HEK293T (cell line): ENCODE measurements around the gene POLR1E.
"Not testable (repeated sequence)": the region's sequence is repeated elsewhere in the genome, so short reads cannot be mapped to it uniquely, and the experiment has no call there.

Experiments
- CTCF ChIA-PET: fragments of 350-600 bp; formaldehyde crosslinking; extraction: SDS; loops from one replicate; lab custom pipeline; 2021; ENCODE audit warnings: antibody characterized with exemption, inconsistent platforms; lab: Yijun Ruan, JAX
- POLR2A ChIA-PET: fragments of 350-600 bp; formaldehyde crosslinking; extraction: SDS; loops from one replicate; lab custom pipeline; 2020; ENCODE audit warnings: antibody characterized with exemption, inconsistent platforms; lab: Yijun Ruan, JAX
- DNase-seq: peaks from one replicate; pipeline ENCODE4 v3.0.0; 2012; ENCODE audit warnings: mixed read lengths; ENCODE audit errors: extremely low spot score
- ARNT ChIP-seq: fragments of 450-650 bp; IDR thresholded peaks from 2 replicates; pipeline ENCODE4 v1.6.1; 2017; ENCODE audit warnings: mild to moderate bottlenecking
- BHLHE40 ChIP-seq: fragments of 450-650 bp; IDR thresholded peaks from 2 replicates; pipeline ENCODE4 v1.6.1; 2016; ENCODE audit warnings: mild to moderate bottlenecking, moderate library complexity, borderline replicate concordance
- CTBP1 ChIP-seq: fragments of 450-650 bp; IDR thresholded peaks from 2 replicates; pipeline ENCODE4 v1.6.1; 2016; ENCODE audit warnings: borderline replicate concordance
- ELF4 ChIP-seq: fragments of 450-650 bp; IDR thresholded peaks from 2 replicates; pipeline ENCODE4 v1.6.1; 2017; ENCODE audit warnings: antibody characterized with exemption
- FOXA1 ChIP-seq: fragments of 450-650 bp; IDR thresholded peaks from 2 replicates; pipeline ENCODE4 v1.6.1; 2016; ENCODE audit warnings: mild to moderate bottlenecking
- FOXK2 ChIP-seq: fragments of 450-650 bp; IDR thresholded peaks from 2 replicates; pipeline ENCODE4 v1.6.1; 2016; ENCODE audit warnings: mild to moderate bottlenecking
- FOXM1 ChIP-seq: fragments of 450-650 bp; IDR thresholded peaks from 2 replicates; pipeline ENCODE4 v1.6.1; 2017; ENCODE audit warnings: mild to moderate bottlenecking, borderline replicate concordance
- HDGF ChIP-seq: fragments of 450-650 bp; IDR thresholded peaks from 2 replicates; pipeline ENCODE4 v1.6.1; 2017; ENCODE audit warnings: antibody characterized with exemption, borderline replicate concordance
- L3MBTL2 ChIP-seq: fragments of 450-650 bp; conservative IDR thresholded peaks from 2 replicates; pipeline ENCODE4 v1.6.1; 2016; ENCODE audit warnings: mild to moderate bottlenecking
- LEF1 ChIP-seq: fragments of 450-650 bp; IDR thresholded peaks from 2 replicates; pipeline ENCODE4 v1.6.1; 2017; ENCODE audit warnings: mild to moderate bottlenecking, borderline replicate concordance
- NFRKB ChIP-seq: fragments of 450-650 bp; IDR thresholded peaks from 2 replicates; pipeline ENCODE4 v1.6.1; 2016; ENCODE audit warnings: mild to moderate bottlenecking, moderate library complexity
- SP1 ChIP-seq: fragments of 450-650 bp; IDR thresholded peaks from 2 replicates; pipeline ENCODE4 v1.6.1; 2017
- SUZ12 ChIP-seq: fragments of 450-650 bp; IDR thresholded peaks from 2 replicates; pipeline ENCODE4 v1.6.1; 2016; ENCODE audit warnings: mild to moderate bottlenecking
- TARDBP ChIP-seq: fragments of 450-650 bp; IDR thresholded peaks from 2 replicates; pipeline ENCODE4 v1.6.1; 2016
- ZNF384 ChIP-seq: fragments of 450-650 bp; IDR thresholded peaks from 2 replicates; pipeline ENCODE4 v1.6.1; 2016
- TF ChIP-seq, protein P1 (sequence below): fragments of 450-650 bp; IDR thresholded peaks from 2 replicates; pipeline ENCODE4 v1.6.1; 2016

Gene POLR1E

DNA sequence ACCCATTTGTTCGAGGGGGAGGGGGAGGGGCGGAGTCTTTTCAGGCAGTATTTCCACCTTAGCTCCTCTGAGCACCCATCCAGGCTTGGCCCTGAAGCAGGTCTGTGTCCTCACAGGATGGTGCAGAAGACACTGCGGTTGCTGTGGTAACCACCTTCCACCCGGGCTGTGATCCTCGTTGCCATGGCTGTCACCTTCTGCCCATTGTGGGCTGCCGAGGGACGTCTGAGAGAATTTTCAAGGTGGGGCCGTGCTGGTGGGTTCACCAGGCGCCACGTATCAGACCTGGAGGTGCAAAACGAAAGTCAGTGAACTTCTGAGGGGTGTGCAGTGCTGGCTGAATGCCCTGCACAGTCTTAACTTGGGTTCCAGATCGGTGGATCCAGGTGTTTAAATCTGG, 26.7 kb downstream of the POLR1E start:
- ChIA-PET CTCF (no interaction called here), POLR2A (no interaction called here)
- DNase-seq: no peak
- no peak for TF ChIP-seq SP1
- no peak for TF ChIP-seq NFRKB
- no peak for TF ChIP-seq FOXK2
- no peak for TF ChIP-seq FOXM1
- TF ChIP-seq CTBP1: no peak
- no peak for TF ChIP-seq ELF4
- TF ChIP-seq L3MBTL2: no peak

DNA sequence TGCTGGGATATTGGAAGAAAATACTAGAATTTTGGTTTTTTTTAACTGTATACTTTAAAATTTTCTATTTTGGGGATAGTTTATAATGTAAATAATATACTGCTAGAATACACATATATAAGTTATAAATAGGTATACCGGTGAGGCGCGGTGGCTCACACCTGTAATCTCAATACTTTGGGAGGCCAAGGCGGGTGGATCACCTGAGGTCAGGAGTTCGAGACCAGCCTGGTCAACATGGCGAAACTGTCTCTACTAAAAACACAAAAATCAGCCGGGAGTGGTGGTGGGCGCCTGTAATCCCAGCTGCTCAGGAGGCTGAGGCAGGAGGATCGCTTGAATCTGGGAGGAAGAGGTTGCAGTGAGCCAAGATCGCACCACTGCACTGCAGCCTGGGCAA, 28.7 kb downstream of the POLR1E start:
- POLR2A ChIA-PET, DNase-seq, CTCF ChIA-PET: not testable (repeated sequence)

DNA sequence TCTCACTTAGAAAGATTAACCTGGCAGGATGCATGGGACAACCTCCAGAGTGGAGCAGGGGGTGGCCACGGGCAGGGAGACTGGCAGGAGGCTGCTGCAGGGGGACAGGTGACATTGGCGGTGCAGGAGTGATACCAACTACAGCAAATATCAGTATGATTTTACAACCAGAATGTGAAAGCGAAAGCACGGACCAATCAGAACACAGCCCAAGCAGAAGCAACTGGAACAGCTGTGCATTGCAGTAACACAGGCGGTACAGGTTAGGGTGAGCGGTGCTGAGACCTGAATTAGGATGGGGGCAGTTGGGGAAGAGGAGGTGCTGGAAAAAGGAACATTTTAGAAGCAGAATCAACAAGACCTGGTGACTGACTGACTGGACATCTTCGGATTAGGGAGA, 29.3 kb downstream of the POLR1E start:
- ChIA-PET CTCF (no interaction called here), POLR2A (no interaction called here)
- TF ChIP-seq SP1 (no peak), ELF4 (no peak), BHLHE40 (no peak), CTBP1 (no peak)
- DNase-seq: no peak

DNA sequence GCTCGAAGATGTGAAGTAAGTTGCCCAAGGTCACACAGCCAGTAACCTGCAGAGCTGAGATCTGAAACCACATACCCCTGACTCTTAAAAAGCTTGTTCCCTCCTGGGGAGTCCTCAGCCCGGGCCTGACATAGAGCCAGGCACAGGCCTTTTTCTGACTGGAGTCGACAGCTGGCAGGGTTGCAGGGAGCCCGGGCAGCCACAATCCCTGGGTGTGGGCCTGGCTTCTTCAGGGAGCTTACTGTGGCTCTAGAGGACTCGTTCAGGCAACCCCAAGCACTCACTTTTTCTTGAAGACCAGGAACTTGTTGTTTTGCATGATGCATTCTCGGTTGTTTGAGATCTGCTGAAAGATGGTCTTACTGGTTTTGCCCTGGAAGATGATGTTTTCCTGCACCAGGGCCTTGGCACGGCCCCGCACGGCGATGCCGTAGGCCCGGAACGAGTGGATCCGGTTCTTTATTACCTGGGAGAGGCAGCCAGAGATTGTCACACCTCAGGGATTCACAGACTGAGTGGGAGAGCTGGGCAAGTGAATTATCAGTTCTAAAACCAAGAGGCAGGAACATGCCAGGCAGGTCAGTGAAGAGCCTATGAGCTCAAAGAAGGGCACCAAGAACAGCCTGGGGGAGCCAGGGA, 30.0 kb downstream of the POLR1E start:
- CTCF ChIA-PET: no interaction called here
- no peak for TF ChIP-seq TARDBP
- TF ChIP-seq L3MBTL2: no peak
- POLR2A ChIA-PET: no interaction called here
- no peak for DNase-seq

DNA sequence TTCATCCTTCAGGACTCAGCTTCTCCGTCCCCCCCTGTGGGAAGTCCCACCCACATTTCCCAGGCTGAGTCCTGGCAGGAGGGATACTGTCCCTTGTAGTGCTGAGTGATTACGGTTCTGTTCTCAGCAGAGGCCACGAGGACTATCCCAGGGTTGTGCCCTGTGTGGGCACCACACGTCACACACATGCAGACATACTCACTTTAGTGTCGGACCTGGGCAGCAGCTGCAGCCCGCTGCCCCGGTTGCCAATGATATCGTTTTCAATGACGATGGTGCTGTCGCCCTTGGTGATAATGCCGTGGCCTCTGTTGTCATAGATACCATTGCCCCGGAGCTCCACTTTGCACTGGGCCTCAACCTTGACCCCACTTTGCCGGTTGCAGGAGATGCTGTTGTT, 32.2 kb downstream of the POLR1E start:
- no peak for DNase-seq
- no peak for TF ChIP-seq BHLHE40
- TF ChIP-seq FOXM1: no peak
- TF ChIP-seq ARNT: no peak
- no peak for TF ChIP-seq NFRKB
- TF ChIP-seq LEF1: no peak
- TF ChIP-seq CTBP1: no peak
- no peak for TF ChIP-seq TARDBP
- no peak for TF ChIP-seq SUZ12
- TF ChIP-seq, protein P1, sequence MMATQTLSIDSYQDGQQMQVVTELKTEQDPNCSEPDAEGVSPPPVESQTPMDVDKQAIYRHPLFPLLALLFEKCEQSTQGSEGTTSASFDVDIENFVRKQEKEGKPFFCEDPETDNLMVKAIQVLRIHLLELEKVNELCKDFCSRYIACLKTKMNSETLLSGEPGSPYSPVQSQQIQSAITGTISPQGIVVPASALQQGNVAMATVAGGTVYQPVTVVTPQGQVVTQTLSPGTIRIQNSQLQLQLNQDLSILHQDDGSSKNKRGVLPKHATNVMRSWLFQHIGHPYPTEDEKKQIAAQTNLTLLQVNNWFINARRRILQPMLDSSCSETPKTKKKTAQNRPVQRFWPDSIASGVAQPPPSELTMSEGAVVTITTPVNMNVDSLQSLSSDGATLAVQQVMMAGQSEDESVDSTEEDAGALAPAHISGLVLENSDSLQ: no peak
- POLR2A ChIA-PET: no interaction called here
- CTCF ChIA-PET: no interaction called here

DNA sequence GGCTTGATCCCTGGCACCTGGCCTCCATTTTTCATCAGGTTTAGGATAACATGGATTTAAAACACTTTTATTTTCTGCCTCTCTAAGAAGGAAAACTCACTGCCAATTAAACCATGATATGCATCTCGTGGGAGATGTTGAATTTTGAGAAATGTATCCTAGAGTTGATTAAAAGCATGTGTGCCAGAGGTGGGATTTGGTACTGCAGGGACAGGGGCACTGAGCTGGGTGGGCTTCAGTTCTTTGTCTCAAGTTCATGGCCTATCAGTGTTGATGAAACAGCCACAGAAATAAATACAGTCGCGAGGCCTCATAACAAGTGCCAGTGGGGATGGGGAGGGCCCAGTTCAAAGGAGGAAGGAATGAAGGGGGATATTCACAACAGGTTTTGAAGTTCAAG, 34.9 kb downstream of the POLR1E start:
- POLR2A ChIA-PET: no interaction called here

DNA sequence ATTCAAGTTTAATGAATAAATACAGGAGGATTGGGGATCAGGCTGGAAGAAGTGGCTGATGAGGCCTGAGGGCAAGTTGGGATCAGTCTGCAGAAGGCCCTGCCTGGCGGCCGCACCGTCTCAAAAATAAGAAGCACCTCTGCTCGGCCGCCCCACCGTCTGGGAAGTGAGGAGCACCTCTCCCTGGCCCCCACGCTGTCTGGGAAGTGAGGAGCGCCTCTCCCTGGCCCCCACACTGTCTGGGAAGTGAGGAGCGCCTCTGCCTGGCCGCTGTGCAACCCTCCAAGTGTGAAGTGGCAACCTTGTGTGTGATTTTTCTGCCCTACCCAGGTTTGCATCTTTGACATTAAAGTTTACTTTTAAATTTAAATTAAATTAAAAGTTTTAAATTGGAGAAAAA, 35.4 kb downstream of the POLR1E start:
- ChIA-PET POLR2A (no interaction called here), CTCF (no interaction called here)
- TF ChIP-seq BHLHE40 (no peak), LEF1 (no peak), ZNF384 (no peak), TARDBP (no peak), ARNT (no peak), CTBP1 (no peak), FOXK2 (no peak)
- no peak for DNase-seq

More for the DNA sequence above, 34.9 kb downstream of the POLR1E start:
- DNase-seq: no peak
- CTCF ChIA-PET: no interaction called here
- TF ChIP-seq FOXK2 (no peak), SUZ12 (no peak), FOXM1 (no peak), ELF4 (no peak), L3MBTL2 (no peak), CTBP1 (no peak), HDGF (no peak), LEF1 (no peak), ZNF384 (no peak), ARNT (no peak), NFRKB (no peak), TARDBP (no peak), FOXA1 (no peak), SP1 (no peak), BHLHE40 (no peak)

DNA sequence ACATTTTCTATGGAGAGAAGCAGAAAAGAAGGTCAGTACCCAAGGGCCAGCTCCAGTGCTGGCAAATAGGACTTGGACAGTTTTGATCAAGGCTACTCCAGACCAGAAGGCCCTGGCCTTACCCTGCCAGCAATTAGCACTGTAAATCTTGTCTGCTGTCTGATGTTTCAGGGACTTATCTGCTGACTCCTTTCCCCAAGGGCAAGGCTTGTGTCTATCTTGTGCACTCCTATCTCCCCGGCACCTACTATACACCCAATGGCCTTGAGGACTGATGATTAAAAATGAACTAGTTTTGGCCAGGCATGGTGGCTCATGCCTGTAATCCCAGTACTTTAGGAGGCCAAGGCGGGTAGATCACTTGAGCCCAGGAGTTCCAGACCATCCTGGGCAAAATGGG, 37.2 kb downstream of the POLR1E start:
- CTCF ChIA-PET: no interaction called here
- POLR2A ChIA-PET: no interaction called here
- no peak for DNase-seq
- TF ChIP-seq L3MBTL2 (no peak), NFRKB (no peak), SUZ12 (no peak), LEF1 (no peak), FOXK2 (no peak), ARNT (no peak), TARDBP (no peak), ZNF384 (no peak), FOXM1 (no peak), SP1 (no peak), BHLHE40 (no peak), CTBP1 (no peak), FOXA1 (no peak), HDGF (no peak), ELF4 (no peak)
- TF ChIP-seq, protein P1: no peak
